ENCODE results near the gene PYGB. TPM values are rescaled to one million over a fixed set of nuclear protein-coding genes. Genes with fewer than 3 reads are reported as not detected.
"Not testable (repeated sequence)": the region's sequence is repeated elsewhere in the genome, so short reads cannot be mapped to it uniquely, and the experiment has no call there.

Gene PYGB
- polyA plus RNA-seq, 3 donors = 41.7 to 43.9 (median 43.5) TPM

- no peak for DNase-seq (ENCODE audit: low read depth in 3 of 3, low spot score in 2 of 3)
Observed at GRCh38 chr20:25309395-25310267, 61.7 kb downstream of the PYGB start.

GRCh38 chr20:25310268-25310920, 62.5 kb downstream of the PYGB start:
- DNase-seq (ENCODE audit: low read depth in 3 of 3, low spot score in 2 of 3) = no peak

- no peak for DNase-seq (ENCODE audit: low read depth in 3 of 3, low spot score in 2 of 3)
Observed at GRCh38 chr20:25310921-25311728, 63.2 kb downstream of the PYGB start.

- DNase-seq (ENCODE audit: low read depth in 3 of 3, low spot score in 2 of 3) = not testable (repeated sequence)
Observed at GRCh38 chr20:25312716-25313115, 64.8 kb downstream of the PYGB start.

- DNase-seq (ENCODE audit: low read depth in 3 of 3, low spot score in 2 of 3) = no peak
Observed at GRCh38 chr20:25313593-25313992, 65.7 kb downstream of the PYGB start.

- no peak for DNase-seq (ENCODE audit: low read depth in 3 of 3, low spot score in 2 of 3)
Observed at GRCh38 chr20:25314497-25315417, 66.9 kb downstream of the PYGB start.

GRCh38 chr20:25315418-25316210, 67.7 kb downstream of the PYGB start:
- no peak for DNase-seq (ENCODE audit: low read depth in 3 of 3, low spot score in 2 of 3)

- DNase-seq (ENCODE audit: low read depth in 3 of 3, low spot score in 2 of 3) = no peak
Observed at GRCh38 chr20:25316506-25317190, 68.8 kb downstream of the PYGB start.

GRCh38 chr20:25317351-25318075, 69.6 kb downstream of the PYGB start:
- no peak for DNase-seq (ENCODE audit: low read depth in 3 of 3, low spot score in 2 of 3)

GRCh38 chr20:25318471-25319240, 70.8 kb downstream of the PYGB start:
- no peak for DNase-seq (ENCODE audit: low read depth in 3 of 3, low spot score in 2 of 3)

GRCh38 chr20:25319241-25320034, 71.6 kb downstream of the PYGB start:
- DNase-seq (ENCODE audit: low read depth in 3 of 3, low spot score in 2 of 3) = no peak

- no peak for DNase-seq (ENCODE audit: low read depth in 3 of 3, low spot score in 2 of 3)
Observed at GRCh38 chr20:25320035-25320800, 72.3 kb downstream of the PYGB start.

- no peak for DNase-seq (ENCODE audit: low read depth in 3 of 3, low spot score in 2 of 3)
Observed at GRCh38 chr20:25321262-25321831, 73.5 kb downstream of the PYGB start.

- no peak for DNase-seq (ENCODE audit: low read depth in 3 of 3, low spot score in 2 of 3)
Observed at GRCh38 chr20:25321991-25322390, 74.1 kb downstream of the PYGB start.

GRCh38 chr20:25323496-25324246, 75.8 kb downstream of the PYGB start:
- DNase-seq (ENCODE audit: low read depth in 3 of 3, low spot score in 2 of 3) = no peak

Data from right renal cortex interstitium (tissue), 3 donors.